H9 (cell line): ENCODE results near the gene CRLF2. TPM values are rescaled to one million over a fixed set of nuclear protein-coding genes. Genes with fewer than 3 reads are reported as not detected.
"Not testable (repeated sequence)": the region's sequence is repeated elsewhere in the genome, so short reads cannot be mapped to it uniquely, and the experiment has no call there.

Source experiments
- DNase-seq: peaks from one replicate; pipeline ENCODE4 v3.0.0-alpha.2; 2017
- H2AFZ ChIP-seq: one replicate; pipeline ENCODE4 v1.6.1; 2013; ENCODE audit warnings: mild to moderate bottlenecking, low read length, control low read depth, moderate library complexity
- H2AK5ac ChIP-seq: 2 replicates; pipeline ENCODE4 v1.6.1; 2013; ENCODE audit warnings: low read length, control low read depth, mixed read lengths; ENCODE audit not compliant: insufficient read length
- H2BK120ac ChIP-seq: one replicate; pipeline ENCODE4 v1.6.1; 2013; ENCODE audit warnings: low read depth, mild to moderate bottlenecking, low read length, control low read depth, inconsistent platforms; ENCODE audit not compliant: poor library complexity, severe bottlenecking
- H2BK12ac ChIP-seq: 2 replicates; pipeline ENCODE4 v1.6.1; 2013; ENCODE audit warnings: low read length, control low read depth, mixed read lengths, low read depth; ENCODE audit not compliant: insufficient read length
- H2BK15ac ChIP-seq: 2 replicates; pipeline ENCODE4 v1.6.1; 2013; ENCODE audit warnings: low read depth, low read length, control low read depth
- H2BK20ac ChIP-seq: one replicate; pipeline ENCODE4 v1.6.1; 2013; ENCODE audit warnings: low read depth, mild to moderate bottlenecking, low read length, control low read depth, inconsistent platforms; ENCODE audit not compliant: poor library complexity, severe bottlenecking
- H2BK5ac ChIP-seq: 2 replicates; pipeline ENCODE4 v1.6.1; 2013; ENCODE audit warnings: low read length, control low read depth, mixed read lengths; ENCODE audit not compliant: insufficient read length
- H3K14ac ChIP-seq: 2 replicates; pipeline ENCODE4 v1.6.1; 2013; ENCODE audit warnings: low read length, control low read depth; ENCODE audit not compliant: insufficient read depth
- H3K18ac ChIP-seq: 2 replicates; pipeline ENCODE4 v1.6.1; 2013; ENCODE audit warnings: low read depth, mild to moderate bottlenecking, mixed read lengths, low read length, control low read depth; ENCODE audit not compliant: insufficient read length
- H3K23ac ChIP-seq: 2 replicates; pipeline ENCODE4 v1.6.1; 2013; ENCODE audit warnings: low read length, control low read depth, mixed read lengths, low read depth; ENCODE audit not compliant: insufficient read length
- H3K23me2 ChIP-seq: 2 replicates; pipeline ENCODE4 v1.6.1; 2013; ENCODE audit warnings: low read depth, mild to moderate bottlenecking, mixed read lengths, low read length, control low read depth; ENCODE audit not compliant: insufficient read length, poor library complexity, severe bottlenecking
- H3K27ac ChIP-seq: 2 replicates; pipeline ENCODE4 v1.5.1; 2013; ENCODE audit warnings: low read length, control low read depth, mixed read lengths, low read depth; ENCODE audit not compliant: insufficient read length
- H3K27me3 ChIP-seq: 2 replicates; pipeline ENCODE4 v1.6.1; 2013; ENCODE audit warnings: low read length, control low read depth, inconsistent platforms; ENCODE audit not compliant: insufficient read depth
- H3K4ac ChIP-seq: 2 replicates; pipeline ENCODE4 v1.6.1; 2013; ENCODE audit warnings: low read depth, mild to moderate bottlenecking, control low read depth, inconsistent platforms, low read length, moderate library complexity
- H3K4me1 ChIP-seq: 2 replicates; pipeline ENCODE4 v1.6.1; 2013; ENCODE audit warnings: low read length, control low read depth, inconsistent platforms; ENCODE audit not compliant: insufficient read depth
- H3K4me2 ChIP-seq: 2 replicates; pipeline ENCODE4 v1.6.1; 2013; ENCODE audit warnings: low read length, control low read depth, mixed read lengths; ENCODE audit not compliant: insufficient read length, insufficient read depth
- H3K56ac ChIP-seq: 2 replicates; pipeline ENCODE4 v1.6.1; 2013; ENCODE audit warnings: low read depth, mild to moderate bottlenecking, mixed read lengths, low read length, control low read depth; ENCODE audit not compliant: insufficient read length
- H3K79me1 ChIP-seq: 2 replicates; pipeline ENCODE4 v1.6.1; 2013; ENCODE audit warnings: low read depth, mild to moderate bottlenecking, moderate library complexity, low read length, control low read depth, inconsistent platforms; ENCODE audit not compliant: insufficient read depth, poor library complexity, severe bottlenecking
- H3K79me2 ChIP-seq: 2 replicates; pipeline ENCODE4 v1.6.1; 2013; ENCODE audit warnings: low read length, control low read depth, inconsistent platforms; ENCODE audit not compliant: insufficient read depth
- H3K9ac ChIP-seq: 2 replicates; pipeline ENCODE4 v1.6.1; 2013; ENCODE audit warnings: low read length, control low read depth, mixed read lengths; ENCODE audit not compliant: insufficient read length; ENCODE audit errors: extremely low read depth
- H3K9me3 ChIP-seq: one replicate; pipeline ENCODE4 v1.6.1; 2013; ENCODE audit warnings: low read depth, low read length, inconsistent platforms; ENCODE audit not compliant: control insufficient read depth
- H3T11ph ChIP-seq: one replicate; pipeline ENCODE4 v1.6.1; 2013; ENCODE audit warnings: mild to moderate bottlenecking, low read length, control low read depth, inconsistent platforms
- H4K20me1 ChIP-seq: one replicate; pipeline ENCODE4 v1.6.1; 2013; ENCODE audit not compliant: control insufficient read depth, insufficient read length, insufficient read depth
- H4K5ac ChIP-seq: 2 replicates; pipeline ENCODE4 v1.6.1; 2013; ENCODE audit warnings: low read depth, mild to moderate bottlenecking, mixed read lengths, low read length, control low read depth; ENCODE audit not compliant: insufficient read length
- H4K8ac ChIP-seq: replicated peaks from 2 replicates; pipeline ENCODE4 v1.6.1; 2013; ENCODE audit warnings: low read length, control low read depth, mixed read lengths, low read depth; ENCODE audit not compliant: insufficient read length
- H4K91ac ChIP-seq: 2 replicates; pipeline ENCODE4 v1.6.1; 2013; ENCODE audit warnings: low read depth, mild to moderate bottlenecking, moderate library complexity, mixed read lengths, low read length, control low read depth; ENCODE audit not compliant: insufficient read length
- H3K27ac Mint-ChIP-seq, 3 experiments: 2 replicates in 2 of 3; 3 replicates in 1 of 3; pipeline ENCODE4 v1.8.0; 2020 to 2021; ENCODE audit warnings: mixed read lengths in 3 of 3, mild to moderate bottlenecking in 1 of 3, moderate library complexity in 1 of 3
- H3K27me3 Mint-ChIP-seq: 2 replicates; pipeline ENCODE4 v1.8.0; 2021; ENCODE audit warnings: low read depth, mild to moderate bottlenecking, moderate library complexity, mixed read lengths
- H3K36me3 Mint-ChIP-seq, 3 experiments: 2 replicates in 2 of 3; 3 replicates in 1 of 3; pipeline ENCODE4 v1.8.0; 2020 to 2021; ENCODE audit warnings: low read depth in 3 of 3, mixed read lengths in 3 of 3; ENCODE audit not compliant: insufficient read depth in 1 of 3
- H3K4me1 Mint-ChIP-seq, 2 experiments: 2 replicates each; pipeline ENCODE4 v1.8.0; 2020; ENCODE audit warnings: mixed read lengths in 2 of 2
- H3K4me3 Mint-ChIP-seq, 2 experiments: 2 replicates in 1 of 2; 3 replicates in 1 of 2; pipeline ENCODE4 v1.8.0; 2020 to 2021; ENCODE audit warnings: mild to moderate bottlenecking in 2 of 2, mixed read lengths in 2 of 2, moderate library complexity in 1 of 2
- H3K9me3 Mint-ChIP-seq, 2 experiments: 2 replicates in 1 of 2; 3 replicates in 1 of 2; pipeline ENCODE4 v1.8.0; 2020; ENCODE audit warnings: mild to moderate bottlenecking in 2 of 2, mixed read lengths in 2 of 2, moderate library complexity in 1 of 2
- CTCF ChIP-seq: fragments of 200-600 bp; sonication (generic); conservative IDR thresholded peaks from 3 replicates; pipeline ENCODE4 v1.8.0; 2021; ENCODE audit warnings: antibody characterized with exemption, mild to moderate bottlenecking
- WGBS: extraction: QIAGEN DNeasy Blood & Tissue Kit; methylation state at CpG from one replicate; pipeline ENCODE4 v1.1.7; 2013; ENCODE audit warnings: missing lambda C conversion rate, low lambda C conversion rate, mixed read lengths; ENCODE audit not compliant: insufficient read length; ENCODE audit errors: extremely low coverage; 5-methylcytosine and 5-hydroxymethylcytosine counted together
- total RNA-seq: library from RNA; stranded (reverse); gene quantifications from 2 replicates; pipeline ENCODE4 v1.2.1, GENCODE V29; 2021

The CRLF2 gene
- total RNA-seq, 1 experiment from 2014 or later = not detected

- H4K20me1 ChIP-seq = no peaks in the 10 kb centered on the region
- H2BK12ac ChIP-seq = no peak overlapping the region
- H4K5ac ChIP-seq = no peak overlapping the region
- no peak overlapping the region for H2BK120ac ChIP-seq
- DNase-seq = no peak
- Mint-ChIP-seq H3K4me1 (no peaks in the 10 kb centered on the region), H3K27me3 (peaks cover 3% of the 10 kb centered on the region; the same call in 1 of the 2 replicates), H3K9me3 (peaks cover 3 to 6% of the 10 kb centered on the region in 2 experiments; a peak in 3 of 5 replicates), H3K27ac (no peak overlapping the region), H3K4me3 (no peak overlapping the region), H3K36me3 (no peaks in the 10 kb centered on the region)
- H3K4me2 ChIP-seq = no peak overlapping the region
- TF ChIP-seq CTCF = no peak
- H2AK5ac ChIP-seq = no peak overlapping the region
- H3T11ph ChIP-seq = no peak overlapping the region
- H4K91ac ChIP-seq = no peak overlapping the region
- H3K23ac ChIP-seq = no peak overlapping the region
- H3K79me2 ChIP-seq = no peaks in the 10 kb centered on the region
- H3K27ac ChIP-seq = no peak overlapping the region
- no peak overlapping the region for H2AFZ ChIP-seq
- H3K18ac ChIP-seq = no peak overlapping the region
- no peak overlapping the region for H3K14ac ChIP-seq
- no peak overlapping the region for H2BK15ac ChIP-seq
- no peak overlapping the region for H2BK5ac ChIP-seq
- H3K27me3 ChIP-seq = no peaks in the 10 kb centered on the region
- no peak overlapping the region for H2BK20ac ChIP-seq
- WGBS = no CpG with 5 or more reads among the region's 10 CpGs
- no peak overlapping the region for H4K8ac ChIP-seq
- H3K79me1 ChIP-seq = no peaks in the 10 kb centered on the region
- no peaks in the 10 kb centered on the region for H3K23me2 ChIP-seq
- H3K4ac ChIP-seq = no peak overlapping the region
- no peaks in the 10 kb centered on the region for H3K4me1 ChIP-seq
- H3K56ac ChIP-seq = no peak overlapping the region
- H3K9me3 ChIP-seq = no peaks in the 10 kb centered on the region
- H3K9ac ChIP-seq = no peak overlapping the region
Observed at GRCh38 chrX:1196436-1196835, 16.0 kb downstream of the CRLF2 start.

- H3K23me2 ChIP-seq, H3K27me3 Mint-ChIP-seq: not testable (repeated sequence)
- no CpG with 5 or more reads among the region's 8 CpGs for WGBS
Observed at GRCh38 chrX:1192196-1192595, 20.3 kb downstream of the CRLF2 start.

More at GRCh38 chrX:1192196-1192595, 20.3 kb downstream of the CRLF2 start:
- not testable (repeated sequence) for H3K14ac ChIP-seq, H2AFZ ChIP-seq, H3K4me1 Mint-ChIP-seq, H3K79me1 ChIP-seq, H3K27me3 ChIP-seq, H2AK5ac ChIP-seq, H3K79me2 ChIP-seq, H2BK5ac ChIP-seq, H3K18ac ChIP-seq, H3K4me3 Mint-ChIP-seq, H2BK15ac ChIP-seq, H3K9ac ChIP-seq, H4K8ac ChIP-seq, H3K36me3 Mint-ChIP-seq, H3K4ac ChIP-seq, H2BK120ac ChIP-seq, H3K4me1 ChIP-seq, H2BK12ac ChIP-seq, DNase-seq, H3K9me3 Mint-ChIP-seq, H4K5ac ChIP-seq, H3K27ac ChIP-seq, H3K4me2 ChIP-seq, H3T11ph ChIP-seq, H3K27ac Mint-ChIP-seq, H3K56ac ChIP-seq, H4K20me1 ChIP-seq, H3K9me3 ChIP-seq, H4K91ac ChIP-seq, H2BK20ac ChIP-seq, H3K23ac ChIP-seq
